NCI-H187 treated with DMSO at 0.1 percent for 48 hours (cell line): Measurements from ENCODE around the gene RNF8.
"Not testable (repeated sequence)": the region's sequence is repeated elsewhere in the genome, so short reads cannot be mapped to it uniquely, and the experiment has no call there.

Experiments used
- DNase-seq: peaks from one replicate; lab custom pipeline; 2025; lab: John Stamatoyannopoulos, UW

Gene RNF8

DNA sequence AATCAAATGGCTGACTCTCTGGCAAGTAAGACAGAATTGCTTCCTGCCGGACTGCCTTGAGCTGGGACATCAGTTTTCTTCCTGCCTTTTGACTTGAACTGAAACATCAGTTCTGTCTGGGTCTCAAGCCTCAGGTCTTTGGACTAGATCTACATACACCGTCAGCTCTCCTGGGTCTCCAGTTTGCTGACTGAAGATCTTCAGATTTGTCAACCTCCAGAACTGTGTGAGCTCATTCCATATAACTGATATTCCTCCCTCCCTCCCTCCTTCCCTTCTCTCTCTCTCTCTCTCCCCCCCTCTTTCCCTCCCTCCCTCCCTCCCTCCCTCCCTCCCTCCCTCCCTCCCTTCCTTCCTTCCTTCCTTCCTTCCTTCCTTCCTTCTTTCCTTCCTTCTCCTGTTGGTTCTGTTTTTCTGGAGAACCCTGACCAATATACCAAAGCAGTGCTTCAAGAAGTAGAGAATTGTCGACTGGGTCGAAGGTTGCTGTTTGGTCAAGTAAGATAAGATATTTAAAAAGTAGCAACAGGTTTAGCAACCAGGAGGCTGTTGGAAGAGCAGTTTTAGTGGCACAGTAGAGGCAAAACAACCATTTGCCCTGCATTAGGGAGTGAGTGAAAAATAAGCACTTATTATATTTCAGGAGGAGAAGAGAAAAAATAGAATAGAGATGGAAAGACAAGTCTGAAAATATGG lies 46.2 kb downstream of the RNF8 start:
- no peak for DNase-seq

DNA sequence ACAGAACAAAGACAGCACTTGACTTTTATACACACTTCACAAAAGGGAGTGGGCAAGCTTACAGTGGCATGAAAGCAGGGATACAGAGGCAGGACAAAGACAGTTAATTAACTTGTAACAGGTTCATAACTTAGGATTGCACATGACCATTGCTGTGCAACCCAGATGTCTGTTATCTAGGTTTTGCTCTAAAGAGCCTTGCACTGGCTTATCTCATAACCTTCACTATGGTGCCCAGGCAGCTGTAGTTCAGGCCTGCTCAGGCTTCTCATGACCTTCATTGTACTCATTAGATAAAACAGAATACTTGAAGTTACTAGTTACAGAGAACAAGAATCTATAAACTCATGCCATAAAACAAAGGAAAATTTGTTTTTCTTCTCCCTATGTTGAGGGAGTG lies 47.9 kb downstream of the RNF8 start:
- DNase-seq: not testable (repeated sequence)

DNA sequence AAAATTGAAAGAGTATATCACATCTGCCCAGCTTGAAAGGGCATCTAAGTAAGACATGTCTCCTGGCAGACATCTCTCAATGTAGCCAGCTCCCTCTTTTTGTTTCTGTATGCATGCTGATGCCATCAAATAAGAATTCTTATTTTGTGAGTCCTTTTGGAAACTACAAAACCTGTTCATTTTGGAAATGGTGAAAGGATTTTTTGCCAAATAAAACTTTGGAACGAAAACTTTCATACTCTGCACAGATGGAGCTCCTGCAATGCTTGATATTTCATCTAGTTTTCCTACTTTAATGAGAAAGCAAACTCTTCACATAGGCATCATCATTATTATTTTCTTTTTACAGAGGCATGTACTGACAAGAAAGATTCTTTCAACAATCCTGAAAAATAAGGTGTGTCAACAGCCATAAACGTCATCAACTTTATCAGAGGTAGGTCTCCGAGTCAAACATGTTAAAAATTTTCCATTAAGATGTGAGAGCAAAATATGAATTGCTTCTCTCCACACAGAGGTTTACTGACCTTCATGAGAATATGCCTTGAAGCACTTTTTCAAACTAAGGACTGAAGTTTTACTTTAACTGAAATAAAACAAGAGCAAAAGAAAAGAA lies 53.1 kb downstream of the RNF8 start:
- DNase-seq: no peak

DNA sequence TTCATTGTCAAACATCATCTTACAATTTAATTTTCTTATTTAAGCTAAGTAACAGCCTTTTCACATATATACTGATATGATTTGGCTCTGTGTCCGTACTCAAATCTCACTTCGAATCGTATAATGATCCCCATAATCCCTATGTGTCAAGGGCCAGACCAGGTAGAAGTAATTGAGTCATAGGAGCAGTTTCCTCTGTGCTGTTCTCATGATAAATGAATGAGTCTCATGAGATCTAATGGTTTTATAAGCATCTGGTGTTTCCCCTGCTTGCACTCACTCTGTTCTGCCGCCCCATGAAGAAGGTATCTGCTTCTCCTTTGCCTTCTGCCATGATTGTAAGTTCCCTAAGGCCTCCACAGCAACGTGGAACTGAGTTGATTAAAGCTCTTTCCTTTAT lies 54.2 kb downstream of the RNF8 start:
- no peak for DNase-seq

DNA sequence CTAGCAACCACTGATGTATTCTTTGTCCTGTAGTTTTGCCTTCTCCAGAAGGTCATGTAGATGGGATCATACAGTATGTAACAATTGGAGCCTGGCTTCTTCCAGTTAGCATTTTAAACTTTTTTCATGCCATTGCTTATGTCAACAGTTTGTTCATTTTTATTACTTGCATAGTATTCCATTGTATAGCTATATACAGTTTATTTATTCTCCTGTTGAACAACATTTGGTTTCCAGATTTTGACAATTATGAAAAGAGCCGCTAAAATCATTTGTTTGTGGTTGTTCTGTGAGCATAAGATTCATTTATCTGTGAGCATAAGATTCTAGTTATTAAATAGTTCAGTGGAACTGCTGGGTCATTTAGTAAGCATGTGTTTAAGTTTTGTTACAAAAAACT lies 55.7 kb downstream of the RNF8 start:
- no peak for DNase-seq

DNA sequence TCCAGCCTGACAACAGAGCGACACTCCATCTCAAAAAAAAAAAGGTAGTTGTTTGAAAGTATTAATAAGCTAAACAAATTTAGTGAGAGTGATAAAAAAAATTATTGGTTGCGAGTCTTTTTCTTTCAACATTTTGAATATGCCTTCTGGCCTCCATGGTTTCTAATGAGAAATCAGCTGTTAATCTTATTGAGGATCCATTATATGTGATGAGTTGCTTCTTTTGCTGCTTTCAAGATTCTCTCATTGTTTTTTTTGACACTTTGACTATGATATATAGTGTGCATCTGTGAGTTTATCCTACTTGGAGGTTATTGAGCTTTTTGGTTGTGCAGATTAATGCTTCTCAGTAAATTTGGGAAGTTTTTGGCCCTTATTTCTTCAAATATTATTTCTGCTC lies 63.6 kb downstream of the RNF8 start:
- DNase-seq: no peak

DNA sequence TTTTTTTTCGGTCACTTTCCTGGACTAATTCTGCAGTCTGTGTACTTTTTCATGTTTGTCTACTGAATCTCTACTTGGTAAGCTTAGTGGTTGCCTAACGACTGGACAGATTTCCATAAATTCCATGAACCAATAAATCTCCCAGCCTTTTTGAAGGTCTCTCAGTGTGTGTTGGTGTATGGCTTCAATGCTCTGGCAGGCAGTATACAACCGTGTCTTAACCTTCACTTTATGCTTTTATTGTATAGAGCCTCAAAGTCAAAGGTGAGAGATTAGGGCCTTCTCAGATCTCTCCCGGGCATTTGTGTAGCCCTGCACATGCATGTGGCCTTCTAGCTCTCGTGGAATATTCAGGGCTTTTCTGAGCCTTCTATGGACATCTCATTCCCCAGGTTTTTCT lies 64.9 kb downstream of the RNF8 start:
- DNase-seq: no peak

DNA sequence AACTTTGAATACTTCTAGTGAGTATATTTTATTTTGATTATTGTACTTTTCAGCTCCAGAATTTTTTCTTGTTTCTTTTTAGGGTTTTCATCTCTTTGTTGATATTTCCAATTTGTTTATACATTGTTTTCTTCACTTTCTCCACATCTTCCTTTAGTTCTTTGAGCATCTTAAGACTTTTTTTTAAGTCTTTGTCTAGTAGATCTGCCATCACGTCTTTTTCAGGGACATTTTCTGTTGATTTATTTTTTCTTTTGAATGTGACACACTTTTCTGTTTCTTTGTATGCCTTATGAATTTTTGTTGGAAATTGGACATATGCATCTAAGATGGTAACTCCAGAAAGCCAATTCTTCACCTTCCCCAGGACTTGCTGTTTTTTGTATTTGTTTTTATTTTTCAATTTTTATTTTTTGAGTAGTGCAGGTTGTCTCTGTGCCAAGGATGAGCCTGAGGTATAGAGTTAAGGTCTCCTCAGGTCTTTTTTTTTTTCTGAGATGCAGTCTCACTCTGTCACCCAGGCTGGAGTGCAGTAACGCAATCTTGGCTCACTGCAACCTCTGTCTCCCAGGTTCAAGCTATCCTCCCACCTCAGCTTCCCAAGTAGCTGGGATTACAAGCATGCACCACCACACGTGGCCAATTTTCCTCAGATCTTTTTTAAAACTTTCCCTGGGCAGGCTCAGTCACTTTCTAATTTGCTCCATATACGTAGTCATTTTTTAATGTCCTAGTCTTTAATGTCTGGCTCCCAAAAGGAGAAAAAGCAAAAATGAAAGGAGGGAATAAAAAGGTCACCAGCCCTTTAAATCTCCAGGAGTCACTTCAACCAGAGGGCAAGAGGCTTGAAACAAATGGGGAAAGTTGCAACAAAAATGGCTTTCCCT lies 72.5 kb downstream of the RNF8 start:
- DNase-seq: no peak

DNA sequence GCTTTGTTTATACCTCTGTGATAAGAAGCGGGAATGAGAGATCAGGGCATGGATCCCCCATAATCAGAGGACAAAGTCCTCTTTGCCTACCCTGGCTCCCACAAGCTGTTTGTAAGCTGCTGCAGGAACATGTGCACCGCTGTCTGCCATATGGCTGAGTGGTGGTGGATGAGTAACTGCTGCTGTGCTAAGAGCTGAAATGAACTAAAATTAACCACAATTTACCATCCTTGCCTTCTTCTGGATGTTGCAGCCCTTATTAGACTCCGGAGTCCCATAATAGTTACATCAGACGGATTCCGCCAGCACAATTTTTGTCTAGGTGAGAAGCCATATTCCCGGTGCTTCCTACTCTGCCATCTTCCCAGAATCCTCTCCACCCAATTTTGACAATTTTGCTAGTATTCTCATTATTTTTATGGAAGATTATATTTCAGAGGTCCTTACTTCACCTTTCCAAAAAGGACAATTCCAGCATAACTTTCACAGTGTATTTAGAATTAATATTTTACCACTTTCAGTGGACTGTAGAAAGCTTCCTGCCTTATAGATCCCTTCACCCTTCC lies 73.2 kb downstream of the RNF8 start:
- DNase-seq: no peak

DNA sequence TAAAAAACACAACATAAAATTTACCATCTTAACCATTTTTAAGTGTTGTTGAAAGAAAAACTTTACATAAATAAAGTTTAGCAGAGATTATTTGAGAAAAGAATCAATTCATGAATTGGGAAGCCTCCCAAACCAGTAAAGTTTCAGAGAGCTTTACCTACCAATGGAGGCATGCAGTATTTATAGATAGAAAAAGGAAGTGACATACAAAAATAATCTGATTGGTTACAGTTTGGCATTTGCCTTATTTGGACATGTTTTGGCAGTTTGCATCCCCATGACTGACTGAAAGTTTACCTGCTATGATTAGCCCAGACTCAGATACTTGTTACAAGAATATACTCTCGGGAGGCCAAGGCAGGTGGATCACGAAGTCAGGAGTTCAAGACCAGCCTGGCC lies 75.6 kb downstream of the RNF8 start:
- DNase-seq: no peak

DNA sequence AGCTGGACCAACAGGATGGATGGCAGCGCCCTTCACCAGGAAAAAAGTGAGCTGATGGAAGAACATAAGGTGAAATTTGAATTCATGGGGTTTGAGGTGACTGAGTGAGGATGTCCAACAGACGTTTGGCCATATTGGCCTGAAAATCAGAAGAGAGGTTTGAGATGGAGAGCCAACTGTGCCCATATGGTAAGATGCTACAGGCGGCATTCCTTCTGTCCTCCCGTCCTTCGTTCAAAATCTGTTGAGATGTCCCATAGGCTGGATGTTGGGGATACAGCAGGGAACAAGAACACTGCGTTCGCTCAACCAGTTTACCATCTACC lies 78.8 kb downstream of the RNF8 start:
- no peak for DNase-seq

DNA sequence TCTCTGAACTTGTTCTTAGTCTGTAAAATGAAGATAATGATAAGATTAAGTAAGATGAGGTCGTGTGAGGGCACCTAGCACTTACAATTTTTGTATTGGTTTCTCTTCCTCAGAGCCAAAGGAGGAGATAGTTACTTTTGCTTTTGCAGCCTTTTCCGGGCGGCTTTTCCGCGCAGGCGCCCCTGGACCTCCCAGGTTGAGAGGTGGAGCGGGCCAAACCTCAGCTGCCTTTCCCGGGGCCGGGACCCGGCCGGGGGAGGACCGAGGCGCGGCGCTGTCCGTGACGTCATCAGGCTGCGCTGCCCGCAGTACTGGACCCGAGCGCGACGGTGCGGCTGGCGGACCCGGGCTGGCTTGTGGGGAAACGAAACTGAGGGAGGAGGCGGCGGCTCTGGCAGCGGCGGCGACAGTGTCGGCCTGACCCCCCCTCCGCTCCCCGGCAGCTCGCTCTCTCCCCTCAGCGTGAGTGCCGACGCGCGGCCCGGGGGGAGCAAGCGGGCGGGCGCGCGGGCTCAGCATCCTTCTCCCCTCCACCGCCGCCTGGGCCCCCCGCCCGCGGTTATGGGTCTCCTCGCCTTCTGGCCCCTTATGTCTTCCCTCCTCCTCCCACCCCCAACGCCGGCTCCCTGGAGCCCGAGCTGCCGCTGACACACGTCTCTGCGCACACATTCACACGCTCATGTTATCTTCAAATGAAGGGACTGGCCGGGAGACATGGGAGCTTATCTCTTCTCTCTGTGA lies 79.3 kb downstream of the RNF8 start, which contains the start of gene CMTR1:
Gene CMTR1, plus strand, starts transcription at position 306 of the 741 bp plus-strand sequence. CDS start 2,409 bp downstream, outside the sequence.
- peak; percentile 53 for DNase-seq

DNA sequence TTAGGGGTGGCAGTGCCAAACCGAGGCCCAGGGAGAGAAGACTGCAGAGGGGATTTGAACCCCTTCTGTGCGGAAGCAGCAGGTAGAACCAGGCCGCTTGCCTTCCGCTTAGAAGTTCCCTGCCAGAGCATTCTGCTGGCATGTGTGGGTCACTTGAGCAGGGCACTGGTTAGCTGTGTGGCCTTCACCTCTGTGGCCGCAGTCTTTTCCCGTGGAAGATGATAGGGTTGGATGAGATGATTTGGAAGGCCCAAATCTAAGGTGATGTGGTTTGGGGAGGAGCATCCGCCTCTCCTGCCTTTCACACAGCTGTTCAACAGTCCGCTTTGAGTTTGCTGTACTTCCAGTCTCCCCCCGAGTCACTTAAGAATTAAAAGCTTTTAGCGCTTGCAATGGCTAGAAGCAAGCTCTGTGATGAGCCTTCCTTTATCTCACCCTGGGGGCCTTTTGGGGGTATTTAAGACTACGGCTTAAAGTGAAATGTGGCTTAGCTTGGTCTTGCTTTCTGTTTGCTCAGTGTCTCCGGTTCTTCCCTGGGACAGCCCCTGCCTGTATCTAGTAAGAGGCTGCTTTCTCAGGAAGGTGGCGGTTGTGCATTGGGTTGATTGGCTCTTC lies 80.0 kb downstream of the RNF8 start:
- DNase-seq: no peak

DNA sequence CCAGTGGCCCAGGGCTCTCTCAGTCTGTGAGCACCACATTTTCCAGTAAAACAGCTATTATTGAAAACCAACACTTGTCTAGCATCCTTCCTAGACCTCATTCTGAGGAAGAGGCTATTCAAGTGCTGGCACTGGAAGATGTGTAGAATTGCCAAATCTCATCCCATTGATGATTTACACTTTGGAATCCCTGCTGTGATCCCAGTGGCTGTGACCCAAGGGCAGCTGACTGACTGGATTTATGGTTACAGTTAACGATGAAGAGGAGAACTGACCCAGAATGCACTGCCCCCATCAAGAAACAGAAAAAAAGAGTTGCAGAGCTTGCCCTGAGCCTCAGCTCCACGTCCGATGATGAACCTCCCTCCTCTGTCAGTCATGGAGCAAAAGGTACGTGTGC lies 81.6 kb downstream of the RNF8 start:
- DNase-seq: no peak

DNA sequence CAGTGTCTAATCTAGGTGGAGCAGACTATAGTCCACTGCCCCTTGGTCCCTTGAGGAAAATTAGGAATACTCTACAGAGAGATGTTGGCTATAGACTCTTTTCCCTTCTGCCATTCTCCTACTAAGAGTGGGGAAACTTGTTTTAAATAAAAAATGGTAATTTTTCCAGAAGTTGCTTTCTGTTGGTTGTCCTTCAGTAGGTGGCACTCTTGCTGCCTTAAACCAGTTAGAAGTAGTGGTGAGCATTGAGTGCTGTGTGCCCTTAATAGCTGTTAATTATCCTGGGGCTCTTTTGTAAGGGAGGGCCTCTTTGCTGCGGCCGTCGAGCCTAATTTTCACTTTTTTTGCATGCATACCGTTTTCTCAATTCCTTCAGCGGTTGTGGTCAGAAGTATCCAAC lies 82.0 kb downstream of the RNF8 start:
- no peak for DNase-seq

DNA sequence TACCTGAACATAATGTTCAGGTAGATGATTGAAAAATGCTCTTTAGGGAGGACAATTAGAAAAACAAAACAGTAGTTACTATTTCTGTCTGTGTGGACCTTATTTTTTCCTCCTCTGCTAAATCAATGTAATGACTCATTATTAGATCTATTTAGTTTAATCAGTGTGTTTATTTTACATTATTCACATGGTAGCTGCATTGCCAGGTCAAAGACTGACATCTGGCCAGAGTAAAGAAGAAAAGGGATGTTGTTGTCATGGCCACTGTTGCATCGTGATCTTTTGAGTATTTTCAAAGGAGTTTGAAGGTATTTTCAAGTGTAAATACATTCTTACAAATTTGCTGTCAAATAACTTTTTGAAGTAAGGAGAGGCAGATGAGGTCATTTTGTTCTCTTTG lies 85.1 kb downstream of the RNF8 start:
- DNase-seq: no peak

DNA sequence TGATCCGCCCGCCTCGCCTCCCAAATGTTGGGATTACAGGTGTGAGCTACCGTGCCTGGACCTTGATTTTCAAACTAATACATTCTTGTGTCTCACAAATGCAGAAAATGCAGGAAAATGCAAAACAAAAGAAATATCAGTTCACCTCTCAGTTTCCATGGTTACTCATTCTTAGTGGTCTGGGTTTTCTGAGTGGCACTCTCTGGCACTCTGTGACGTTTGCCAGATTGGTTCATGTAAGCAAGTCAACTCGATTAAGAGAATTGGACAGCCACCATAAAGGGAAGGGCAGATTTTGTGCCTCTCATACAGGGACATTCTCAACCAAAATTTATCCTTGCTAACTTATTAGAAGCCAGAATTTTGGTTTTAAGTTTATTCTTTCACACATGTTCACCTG lies 87.9 kb downstream of the RNF8 start:
- no peak for DNase-seq

DNA sequence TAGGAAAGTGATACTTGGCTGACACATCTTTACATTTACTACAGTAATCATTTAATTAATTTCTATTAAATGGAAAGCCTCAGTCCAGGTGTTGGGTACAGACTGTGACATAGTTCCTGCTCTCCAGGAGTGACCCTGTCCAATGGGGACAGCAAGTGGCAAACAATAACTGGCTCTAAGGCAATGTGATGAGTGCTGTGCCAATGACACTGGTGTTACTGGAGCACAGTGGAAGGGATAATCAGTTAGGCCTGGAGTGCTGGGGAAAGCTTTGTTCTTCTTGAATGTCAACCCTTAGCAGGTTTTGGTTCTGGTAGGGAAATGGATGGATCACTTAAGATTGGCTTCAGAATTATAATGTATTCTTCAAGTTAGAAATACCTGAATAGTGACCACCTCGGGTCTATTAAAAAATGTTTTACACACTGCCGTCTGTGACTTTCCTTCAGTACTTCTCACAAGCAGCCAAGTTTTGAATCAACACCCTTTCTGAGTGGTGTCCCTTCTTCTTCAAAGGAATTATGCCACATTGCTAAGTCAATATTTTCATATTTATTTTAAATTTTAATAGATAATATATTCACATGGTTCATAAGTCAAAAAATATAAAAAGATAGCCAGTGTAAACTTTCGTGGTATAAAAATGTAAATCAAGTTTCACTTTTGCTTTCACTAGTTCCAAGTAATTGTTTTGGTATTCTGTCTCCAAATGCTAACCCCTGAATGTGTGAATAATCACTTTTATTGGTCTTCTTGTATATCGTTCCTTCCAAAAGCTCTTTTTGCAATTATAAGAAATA lies 88.8 kb downstream of the RNF8 start:
- no peak for DNase-seq

DNA sequence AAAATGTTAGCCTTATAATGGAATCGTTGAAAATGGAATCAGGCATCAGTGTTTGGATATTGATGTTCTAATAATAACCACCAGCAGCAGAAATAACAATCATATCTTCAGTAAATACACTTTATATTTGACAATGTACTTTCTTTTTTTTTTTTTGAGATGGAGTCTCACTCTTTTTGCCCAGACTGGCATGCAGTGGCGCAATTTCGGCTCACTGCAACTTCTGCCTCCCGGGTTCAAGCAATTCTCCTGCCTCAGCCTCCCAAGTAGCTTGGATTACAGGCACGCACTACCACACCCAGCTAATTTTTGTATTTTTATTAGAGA lies 89.4 kb downstream of the RNF8 start:
- DNase-seq: not testable (repeated sequence)
